NCI-H748 treated with DMSO at 0.1 percent for 48 hours (cell line): Measurements from ENCODE around the gene PRTG.
"Not testable (repeated sequence)": the region's sequence is repeated elsewhere in the genome, so short reads cannot be mapped to it uniquely, and the experiment has no call there.

ENCODE experiments used
- DNase-seq: peaks from one replicate; lab custom pipeline; 2025; lab: John Stamatoyannopoulos, UW

The PRTG gene

DNA sequence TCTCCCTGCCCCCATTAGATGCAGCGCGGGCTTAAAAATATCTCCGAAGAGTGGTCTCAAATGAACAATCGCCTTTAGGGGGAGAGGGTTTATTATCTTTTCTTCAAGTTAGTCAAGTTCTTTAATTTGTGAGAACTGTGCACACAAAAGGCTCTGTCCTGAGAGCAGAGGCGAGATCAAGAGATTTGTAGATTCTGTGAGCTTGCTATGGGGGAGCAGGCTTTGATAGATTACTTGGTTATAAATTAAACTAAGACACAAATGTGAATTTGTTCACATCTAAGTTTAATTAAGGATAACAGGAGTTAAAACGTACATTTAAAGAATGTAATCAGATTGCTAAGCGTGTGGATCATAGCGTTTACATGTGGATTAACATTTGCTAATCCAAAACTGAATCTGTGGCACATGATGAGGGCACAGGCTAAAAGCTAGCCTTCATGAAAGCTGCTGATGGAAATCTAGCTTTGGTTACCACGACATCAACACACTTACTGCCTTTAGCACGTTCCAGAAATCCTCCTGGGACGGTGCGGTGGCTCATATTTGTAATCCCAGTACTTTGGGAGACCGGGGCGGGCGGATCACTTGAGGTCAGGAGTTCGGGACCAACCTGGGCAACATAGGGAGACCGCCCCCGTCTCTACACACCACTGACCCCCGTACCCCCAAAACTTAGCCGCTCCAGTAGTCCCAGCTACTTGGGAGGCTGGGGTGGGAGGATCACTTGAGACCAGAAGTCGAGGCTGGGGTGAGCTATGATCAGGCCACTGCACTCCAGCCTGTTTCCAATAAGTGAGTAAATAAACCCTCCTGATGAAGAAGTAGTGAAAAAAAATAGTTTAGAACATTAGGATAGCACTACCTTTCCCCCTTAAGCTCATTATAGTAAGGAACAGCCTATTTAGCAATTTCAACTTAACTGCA, 1.0 kb upstream of the PRTG start:
- no peak for DNase-seq

DNA sequence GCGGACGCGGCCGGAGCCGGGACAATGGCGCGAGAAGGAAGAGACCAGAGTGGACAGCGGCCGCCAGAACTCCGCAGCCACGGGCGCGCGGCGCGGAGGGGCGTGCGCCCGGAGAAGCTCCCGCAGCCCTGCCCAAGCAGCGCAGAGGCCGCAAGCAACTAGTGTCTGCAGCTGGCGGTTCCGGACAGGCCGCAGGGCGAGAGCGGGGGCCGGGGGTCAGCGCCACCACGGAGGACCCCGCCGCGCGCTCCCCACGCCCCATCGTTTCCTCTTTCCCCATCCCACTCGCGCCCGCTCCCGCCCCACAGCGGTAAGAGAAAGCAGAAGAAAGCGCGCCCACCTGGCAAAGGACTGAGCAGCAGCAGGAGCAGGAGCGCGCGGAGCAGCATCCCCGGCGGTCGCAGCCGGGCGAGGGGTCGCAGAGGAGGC, 440 bp downstream of the PRTG start:
- no peak for DNase-seq

- peak; percentile 37 for DNase-seq
These were observed 987 bp downstream of the PRTG start for GRCh38 chr15:55741833-55742497.

DNA sequence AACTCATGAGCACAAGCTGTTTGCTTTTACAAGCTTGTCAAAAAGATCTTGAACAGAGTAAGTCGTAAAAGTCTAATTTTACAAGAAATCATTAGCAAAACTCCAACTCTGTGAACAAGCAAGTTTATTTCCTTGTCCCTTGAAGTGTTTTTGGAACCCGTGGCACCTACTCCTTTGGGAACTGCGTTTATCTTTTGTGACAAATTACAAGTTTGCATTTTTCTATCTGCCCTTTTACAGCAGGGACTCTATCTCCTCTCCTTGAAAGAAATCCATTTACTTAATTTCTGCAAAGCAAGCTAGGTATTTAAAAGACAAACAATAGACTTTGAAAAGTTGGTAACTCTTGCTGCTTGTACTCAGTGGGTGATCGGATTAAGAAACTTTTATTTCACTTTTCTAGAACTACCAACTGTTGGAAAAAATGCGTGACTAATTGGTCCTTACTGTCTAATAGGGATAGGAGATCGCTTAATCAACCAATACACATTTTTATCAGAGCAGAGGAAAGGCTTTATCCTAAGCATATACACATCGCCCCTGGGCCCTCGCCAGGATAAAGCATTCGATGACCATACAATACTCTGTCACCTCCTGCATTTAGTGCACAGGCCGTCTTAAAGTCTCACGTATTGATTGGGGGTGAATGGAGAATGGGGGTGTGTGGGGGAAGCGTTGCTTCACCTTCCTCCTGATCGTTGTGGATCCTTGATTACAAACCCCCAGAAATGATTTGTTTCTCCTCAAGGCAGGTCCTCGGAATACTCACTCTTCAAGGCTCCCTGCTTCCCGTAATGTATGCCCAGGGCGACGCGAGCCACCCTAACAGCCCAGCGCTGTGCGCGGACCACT, 1.7 kb downstream of the PRTG start:
- DNase-seq, result no peak

GRCh38 chr15:55740359-55740878, 2.5 kb downstream of the PRTG start:
- no peak for DNase-seq

- DNase-seq, result no peak
These were observed 3.3 kb downstream of the PRTG start for GRCh38 chr15:55739641-55740040.

- DNase-seq, result no peak
These were observed 4.2 kb downstream of the PRTG start for GRCh38 chr15:55738715-55739114.

GRCh38 chr15:55737373-55737772, 5.6 kb downstream of the PRTG start:
- no peak for DNase-seq

DNA sequence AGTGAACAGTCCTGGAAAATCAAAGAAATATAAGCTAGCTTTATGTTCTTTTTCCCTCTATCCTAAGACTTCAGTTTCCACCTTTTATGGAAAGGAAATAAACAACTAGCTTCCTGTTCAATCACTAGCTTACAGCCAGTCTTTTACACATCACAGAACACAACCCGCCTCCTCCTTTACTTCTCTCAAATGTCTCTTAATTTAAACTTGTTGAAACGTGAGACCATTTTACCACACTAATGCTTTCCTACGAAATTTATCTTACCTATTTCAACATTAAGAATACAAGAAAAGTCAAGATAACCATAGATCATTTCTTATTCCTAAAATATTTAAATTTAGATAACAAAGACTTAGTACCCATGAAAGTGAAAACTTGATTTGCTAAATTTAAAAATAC, 6.2 kb downstream of the PRTG start:
- DNase-seq, result no peak

DNA sequence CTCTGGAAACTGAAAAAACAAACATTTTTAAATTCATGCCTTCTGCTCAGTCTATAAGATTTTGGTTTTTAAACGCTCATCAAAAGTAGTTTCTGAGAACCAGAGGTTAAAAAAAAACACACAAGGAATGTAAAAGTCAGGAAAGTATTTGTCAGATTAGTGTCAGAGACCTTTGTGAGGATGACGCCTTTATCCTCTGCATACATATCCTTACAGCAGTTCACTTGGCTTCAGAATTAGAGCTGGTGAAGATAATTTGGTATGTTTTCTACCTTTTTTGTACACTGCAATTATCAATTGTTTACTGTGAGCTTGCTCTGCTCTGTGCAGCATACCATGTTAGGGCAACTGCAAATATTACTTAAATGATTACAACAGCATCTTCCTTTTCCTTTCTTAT, 8.3 kb downstream of the PRTG start:
- DNase-seq, result no peak

DNA sequence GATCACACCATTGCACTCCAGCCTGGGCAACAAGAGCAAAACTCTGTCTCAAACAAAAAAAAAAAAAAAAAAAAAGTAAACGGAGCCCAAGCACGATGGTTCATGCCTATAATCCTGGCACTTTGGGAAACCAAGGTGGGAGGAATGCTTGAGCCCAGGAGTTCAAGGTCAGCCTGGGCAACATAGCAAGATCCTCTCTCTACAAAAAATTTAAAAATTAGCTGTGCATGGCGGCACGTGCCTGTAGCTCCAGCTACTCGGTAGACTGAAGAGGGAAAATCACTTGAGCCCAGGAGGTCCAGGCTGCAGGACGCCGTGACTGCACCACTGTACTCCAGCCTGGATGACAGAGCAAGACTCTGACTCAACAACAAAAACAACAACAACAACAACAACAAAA, 9.5 kb downstream of the PRTG start:
- DNase-seq, result not testable (repeated sequence)

- DNase-seq, result no peak
These were observed 21.3 kb downstream of the PRTG start for GRCh38 chr15:55721554-55722185.

GRCh38 chr15:55715355-55716076, 27.4 kb downstream of the PRTG start:
- no peak for DNase-seq

DNA sequence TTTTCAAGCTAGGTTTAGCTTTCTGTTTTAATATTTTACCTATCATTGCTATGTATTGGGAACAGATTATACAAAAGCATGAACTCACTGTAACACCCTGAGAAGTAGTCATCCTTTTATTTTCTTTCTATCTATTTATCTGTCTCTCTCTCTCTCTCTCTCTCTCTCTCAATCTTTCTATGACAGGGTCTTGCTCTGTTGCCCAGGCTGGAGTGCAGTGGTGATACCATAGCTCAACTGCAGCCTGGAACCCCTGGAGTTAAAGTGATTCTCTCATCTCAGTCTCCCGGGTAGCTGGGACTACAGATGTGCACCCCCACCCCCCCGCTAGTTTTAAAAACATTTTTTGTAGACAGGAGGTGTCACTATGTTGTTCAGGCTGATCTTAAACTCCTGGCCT, 28.9 kb downstream of the PRTG start:
- DNase-seq, result no peak

DNA sequence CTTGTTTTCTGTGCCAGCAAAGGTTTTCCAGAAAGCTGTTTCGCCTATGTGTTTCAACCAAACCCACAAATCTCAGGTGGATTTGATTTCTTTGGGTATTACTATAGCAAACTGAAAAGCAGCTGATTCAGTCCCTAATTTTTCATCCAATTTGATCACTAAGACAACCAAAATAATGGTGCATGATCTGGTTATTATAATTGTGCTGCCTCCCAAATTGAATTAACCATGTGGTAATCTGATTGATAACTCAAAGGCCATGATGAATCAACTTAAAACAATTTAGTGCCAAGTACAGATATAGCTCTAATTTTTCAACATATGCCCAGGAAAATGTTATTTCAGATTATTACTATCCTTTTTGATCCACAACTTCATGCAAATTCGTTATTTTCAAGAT, 30.6 kb downstream of the PRTG start:
- DNase-seq, result no peak

DNA sequence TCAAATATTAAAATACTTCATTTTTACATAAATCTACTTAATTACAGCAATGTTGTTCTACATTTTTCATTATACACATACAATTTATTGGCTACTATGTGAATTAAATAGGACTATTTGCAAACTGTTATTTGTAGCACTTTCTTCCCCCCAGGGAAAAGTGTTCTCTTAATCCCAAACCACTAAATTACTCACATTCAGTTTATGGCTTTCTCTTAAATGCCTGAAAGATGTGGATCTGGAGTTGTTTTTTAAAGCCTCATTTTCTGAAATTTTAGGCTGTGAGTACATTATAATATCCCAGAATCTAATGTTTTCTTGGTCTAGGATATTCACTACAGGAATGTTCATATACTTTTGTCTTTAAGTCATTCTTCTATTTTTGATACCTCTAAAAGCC, 32.7 kb downstream of the PRTG start:
- no peak for DNase-seq

- no peak for DNase-seq
These were observed 33.5 kb downstream of the PRTG start for GRCh38 chr15:55709458-55709857.

GRCh38 chr15:55708720-55709119, 34.2 kb downstream of the PRTG start:
- no peak for DNase-seq

GRCh38 chr15:55707951-55708350, 35.0 kb downstream of the PRTG start:
- no peak for DNase-seq

DNA sequence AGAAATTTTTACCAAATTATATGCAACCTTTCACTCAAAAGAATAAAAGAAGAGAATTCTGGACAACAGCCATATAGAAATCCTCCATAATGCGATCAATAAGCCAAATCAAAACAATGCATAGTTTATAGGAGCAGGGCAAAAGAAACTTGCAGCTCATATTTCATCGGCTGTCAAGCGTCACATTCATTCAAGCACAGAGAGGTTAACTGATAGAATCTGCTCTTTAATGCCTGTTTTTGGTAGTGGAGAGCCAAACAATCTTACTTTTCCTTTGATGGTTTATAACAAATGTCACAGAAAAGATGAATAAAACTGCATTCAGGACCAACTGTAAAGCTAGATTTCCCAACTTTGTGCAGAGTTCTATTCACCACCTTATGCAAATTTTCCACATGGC, 35.4 kb downstream of the PRTG start:
- no peak for DNase-seq

GRCh38 chr15:55703873-55704301, 39.1 kb downstream of the PRTG start:
- no peak for DNase-seq
